A673 (cell line): ENCODE results near the gene DIP2C. TPM values are rescaled to one million over a fixed set of nuclear protein-coding genes. Genes with fewer than 3 reads are reported as not detected.

ENCODE experiments used
- BruUV-seq: library from RNA; stranded (reverse); fragments of 400-500 nt; replicated peaks from 2 replicates; lab custom pipeline; 2021; lab: Mats Ljungman, UMichigan
- CTCF ChIA-PET: fragments of 300-600 bp; sonication (Branson Sonifier 250); formaldehyde crosslinking; loops from one replicate; lab custom pipeline; 2022; ENCODE audit warnings: antibody characterized with exemption; lab: Charles Lee
- POLR2A ChIA-PET: fragments of 300-600 bp; sonication (Branson Sonifier 250); formaldehyde crosslinking; loops from one replicate; lab custom pipeline; 2022; ENCODE audit warnings: antibody characterized with exemption; ENCODE audit not compliant: low non-redundant PET; lab: Charles Lee
- DNase-seq: peaks from one replicate; pipeline ENCODE4 v3.0.0-alpha.2; 2015; ENCODE audit warnings: low spot score
- H3K27ac ChIP-seq: fragments of 200-600 bp; sonication (generic); 2 replicates; pipeline ENCODE4 v1.5.1; 2016; ENCODE audit warnings: mixed run types, low read depth, mild to moderate bottlenecking, mixed read lengths, antibody characterized with exemption, low read length; ENCODE audit not compliant: poor library complexity, severe bottlenecking
- H3K27me3 ChIP-seq: fragments of 200-600 bp; sonication (generic); replicated peaks from 2 replicates; pipeline ENCODE4 v1.6.1; 2017; ENCODE audit warnings: mixed run types, low read depth, mild to moderate bottlenecking, mixed read lengths, antibody characterized with exemption, low read length; ENCODE audit not compliant: insufficient read depth, poor library complexity
- H3K36me3 ChIP-seq: fragments of 200-600 bp; sonication (generic); 2 replicates; pipeline ENCODE4 v1.6.1; 2016; ENCODE audit warnings: mixed run types, mild to moderate bottlenecking, mixed read lengths, antibody characterized with exemption, low read length; ENCODE audit not compliant: insufficient read depth, poor library complexity, severe bottlenecking
- H3K4me1 ChIP-seq: fragments of 200-600 bp; sonication (generic); 2 replicates; pipeline ENCODE4 v1.6.1; 2017; ENCODE audit warnings: mixed run types, mild to moderate bottlenecking, mixed read lengths, antibody characterized with exemption, low read length; ENCODE audit not compliant: insufficient read depth, poor library complexity, severe bottlenecking
- H3K4me3 ChIP-seq: fragments of 200-600 bp; sonication (generic); 2 replicates; pipeline ENCODE4 v1.5.1; 2016; ENCODE audit warnings: low read depth, mixed run types, mild to moderate bottlenecking, mixed read lengths, low read length; ENCODE audit not compliant: poor library complexity, severe bottlenecking
- H3K9me3 ChIP-seq: fragments of 200-600 bp; sonication (generic); 2 replicates; pipeline ENCODE4 v1.6.1; 2016; ENCODE audit warnings: mixed run types, low read depth, mild to moderate bottlenecking, mixed read lengths, antibody characterized with exemption, low read length; ENCODE audit not compliant: poor library complexity, severe bottlenecking
- CTCF ChIP-seq: fragments of 300-800, 200-600 bp; sonication (generic); conservative IDR thresholded peaks from 2 replicates; pipeline ENCODE4 v1.5.1; 2017; ENCODE audit warnings: low read depth, mild to moderate bottlenecking, antibody characterized with exemption, low read length, moderate library complexity, mixed read lengths
- EZH2 ChIP-seq: fragments of 200-600 bp; sonication (generic); IDR thresholded peaks from 2 replicates; pipeline ENCODE4 v1.6.1; 2017; ENCODE audit warnings: borderline replicate concordance, low read depth, mild to moderate bottlenecking, mixed read lengths, antibody characterized with exemption, low read length; ENCODE audit not compliant: poor library complexity, severe bottlenecking
- intact Hi-C: fragments of 100-400 bp; cut with micrococcal nuclease; formaldehyde crosslinking; loops from one replicate; pipeline ENCODE4 v1.10.0; 2022; ENCODE audit not compliant: unreplicated experiment
- total RNA-seq: library from RNA; stranded (reverse); gene quantifications from 2 replicates; pipeline ENCODE4 v1.2.3, GENCODE V29; 2021

The DIP2C gene
- total RNA-seq, 1 experiment from 2014 or later: 13.2 TPM

- POLR2A ChIA-PET: no interaction called here
- DNase-seq: no peak
- H3K4me1 ChIP-seq: peaks cover 17% of the 10 kb centered on the region
- H3K4me3 ChIP-seq: no peak overlapping the region
- no peak overlapping the region for H3K27ac ChIP-seq
- no peaks in the 10 kb centered on the region for H3K9me3 ChIP-seq
- no TSS peak for BruUV-seq
- CTCF ChIA-PET: no interaction called here
- no peaks in the 10 kb centered on the region for H3K27me3 ChIP-seq
- intact Hi-C loops: no loop called here
- no peaks in the 10 kb centered on the region for H3K36me3 ChIP-seq
- TF ChIP-seq CTCF (no peak), EZH2 (no peak)
These were observed 200.6 kb downstream of the DIP2C start for GRCh38 chr10:488933-489215.

DNA sequence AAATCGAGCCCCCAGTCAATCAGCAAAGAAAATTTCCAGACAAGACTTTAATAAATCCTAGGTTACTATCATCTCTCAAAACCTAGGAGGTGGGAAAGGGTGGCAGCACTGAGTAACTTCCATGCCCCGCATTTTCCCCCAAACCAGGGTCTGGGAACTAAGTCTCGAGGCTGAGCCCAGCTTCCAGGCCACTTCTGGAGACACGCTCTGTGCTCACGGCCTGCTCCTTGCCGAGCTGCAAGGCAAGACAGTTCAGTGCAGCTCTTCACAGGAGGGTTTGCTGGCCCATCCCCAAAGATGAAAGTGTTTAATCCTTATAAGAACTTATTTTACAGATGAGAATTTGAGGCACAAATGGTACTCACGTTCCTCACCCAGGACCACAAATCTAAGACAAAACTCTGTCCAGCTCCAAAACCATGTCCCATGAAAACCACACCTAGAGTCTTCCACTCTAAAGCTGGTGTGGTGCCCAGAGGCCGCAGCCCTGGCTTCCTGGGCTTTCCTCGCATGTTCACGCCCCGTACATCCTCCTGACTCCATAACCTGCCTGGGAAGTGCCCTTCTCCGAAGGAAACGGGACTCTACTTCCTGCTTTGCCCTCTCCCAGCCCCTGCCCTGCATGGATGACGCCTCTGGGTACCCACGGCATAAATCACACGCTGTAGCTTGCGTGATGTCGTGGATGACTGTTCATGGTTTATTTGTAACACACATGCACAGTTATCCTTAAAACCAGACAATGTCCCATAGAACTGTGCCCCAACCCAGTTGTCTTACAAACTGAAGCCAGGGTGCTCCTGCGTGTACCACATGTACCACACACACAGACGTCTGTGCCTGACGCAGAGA is 201.2 kb downstream of the DIP2C start:
- ChIA-PET POLR2A (no interaction called here), CTCF (no interaction called here)
- Histone ChIP-seq H3K27ac (no peak overlapping the region), H3K9me3 (no peaks in the 10 kb centered on the region), H3K27me3 (no peaks in the 10 kb centered on the region), H3K4me3 (no peak overlapping the region), H3K4me1 (peaks cover 19% of the 10 kb centered on the region), H3K36me3 (no peaks in the 10 kb centered on the region)
- intact Hi-C loops: no loop called here
- DNase-seq: no peak
- no TSS peak for BruUV-seq
- no peak for TF ChIP-seq EZH2
- no peak for TF ChIP-seq CTCF

- Histone ChIP-seq H3K36me3 (no peaks in the 10 kb centered on the region), H3K4me3 (no peak overlapping the region), H3K27ac (no peak overlapping the region), H3K4me1 (peaks cover 19% of the 10 kb centered on the region), H3K27me3 (no peaks in the 10 kb centered on the region), H3K9me3 (no peaks in the 10 kb centered on the region)
- intact Hi-C loops: no loop called here
- POLR2A ChIA-PET: no interaction called here
- DNase-seq: no peak
- no TSS peak for BruUV-seq
- CTCF ChIA-PET: no interaction called here
- no peak for TF ChIP-seq CTCF
- TF ChIP-seq EZH2: no peak
These were observed 202.7 kb downstream of the DIP2C start for GRCh38 chr10:486666-487322.
